Panc1 (cell line): ENCODE data around the gene SLC8A1. TPM values are rescaled to one million over a fixed set of nuclear protein-coding genes. Genes with fewer than 3 reads are reported as not detected.

Experiments
- ATAC-seq: fragments of 200-7000 bp; cut with Tn5 transposase; 2 replicates; pipeline ENCODE4 v1.9.1; 2020; ENCODE audit warnings: mild to moderate bottlenecking, moderate library complexity
- BruUV-seq: library from RNA; stranded (reverse); fragments of 400-500 nt; replicated peaks from 2 replicates; lab custom pipeline; 2021; lab: Mats Ljungman, UMichigan
- CTCF ChIA-PET: fragments of 300-600 bp; sonication (Branson Sonifier 250); formaldehyde crosslinking; loops from one replicate; lab custom pipeline; 2022; ENCODE audit warnings: antibody characterized with exemption; lab: Charles Lee
- POLR2A ChIA-PET: fragments of 300-600 bp; sonication (Branson Sonifier 250); formaldehyde crosslinking; loops from one replicate; lab custom pipeline; 2022; ENCODE audit warnings: antibody characterized with exemption; lab: Charles Lee
- DNase-seq: peaks from one replicate; pipeline ENCODE4 v3.0.0-alpha.2; 2010; ENCODE audit warnings: low read depth, low spot score
- H3K27ac ChIP-seq: 2 replicates; pipeline ENCODE4 v1.5.1; 2011; ENCODE audit warnings: mild to moderate bottlenecking, low read length, inconsistent platforms
- H3K27me3 ChIP-seq: fragments of 200-500 bp; sonication (Bioruptor generic); 2 replicates; pipeline ENCODE4 v1.6.0; 2014; ENCODE audit warnings: low read length, inconsistent platforms; ENCODE audit not compliant: control insufficient read depth, insufficient read depth
- H3K36me3 ChIP-seq: fragments of 200-500 bp; sonication (Bioruptor generic); 2 replicates; pipeline ENCODE4 v1.5.1; 2014; ENCODE audit warnings: inconsistent platforms, mild to moderate bottlenecking, low read length, moderate library complexity; ENCODE audit not compliant: control insufficient read depth, insufficient read depth
- H3K4me1 ChIP-seq: 2 replicates; pipeline ENCODE4 v1.5.1; 2011; ENCODE audit warnings: inconsistent platforms, mild to moderate bottlenecking, low read length, moderate library complexity; ENCODE audit not compliant: control insufficient read depth, insufficient read depth
- H3K4me3 ChIP-seq, 2 experiments: 2 replicates each; pipeline ENCODE4 v1.5.1; 2011 to 2012; ENCODE audit warnings: low read depth in 2 of 2, low read length in 2 of 2, mild to moderate bottlenecking in 2 of 2, inconsistent platforms in 1 of 2, moderate library complexity in 1 of 2
- H3K9me3 ChIP-seq: fragments of 200-500 bp; sonication (Bioruptor generic); 2 replicates; pipeline ENCODE4 v1.5.1; 2014; ENCODE audit warnings: low read depth, mild to moderate bottlenecking, inconsistent platforms, low read length, moderate library complexity; ENCODE audit not compliant: control insufficient read depth, insufficient read depth
- CTCF ChIP-seq: fragments of 450-650 bp; IDR thresholded peaks from 2 replicates; pipeline ENCODE4 v1.5.1; 2017; ENCODE audit warnings: mild to moderate bottlenecking
- POLR2AphosphoS5 ChIP-seq: IDR thresholded peaks from 2 replicates; pipeline ENCODE4 v1.6.1; 2012; ENCODE audit warnings: mild to moderate bottlenecking, low read depth, low read length, moderate library complexity
- REST ChIP-seq, 2 experiments: IDR thresholded peaks; 2 replicates each; pipeline ENCODE4 v1.6.1; 2011 to 2012; ENCODE audit warnings: low read depth in 2 of 2, control low read depth in 1 of 2, low read length in 1 of 2, mild to moderate bottlenecking in 1 of 2, moderate library complexity in 1 of 2; ENCODE audit not compliant: insufficient read depth in 1 of 2
- SIN3A ChIP-seq: IDR thresholded peaks from 2 replicates; pipeline ENCODE4 v1.6.1; 2012; ENCODE audit warnings: low read depth, mild to moderate bottlenecking, low read length, moderate library complexity, borderline replicate concordance; ENCODE audit not compliant: insufficient read depth
- TCF7L2 ChIP-seq: IDR thresholded peaks from 2 replicates; pipeline ENCODE4 v1.6.1; 2011; ENCODE audit warnings: mild to moderate bottlenecking, low read depth, low read length, inconsistent platforms
- in situ Hi-C: cut with HindIII; loops from 2 replicates; pipeline ENCODE4 v1.10.0; 2016; ENCODE audit warnings: low sequenced_read_pairs, low pct_unique_long_range_greater_than_20kb
- intact Hi-C: fragments of 100-400 bp; cut with micrococcal nuclease; formaldehyde crosslinking; loops from one replicate; pipeline ENCODE4 v1.10.0; 2022; ENCODE audit not compliant: unreplicated experiment
- total RNA-seq: library from RNA; stranded (reverse); gene quantifications from one replicate; pipeline ENCODE4 v1.2.1, GENCODE V29; 2021; ENCODE audit not compliant: unreplicated experiment

SLC8A1 gene
- total RNA-seq, 1 experiment from 2014 or later = 0.59 TPM

- Histone ChIP-seq H3K27ac (no peak overlapping the region), H3K27me3 (no peaks in the 10 kb centered on the region), H3K36me3 (no peaks in the 10 kb centered on the region), H3K4me1 (no peaks in the 10 kb centered on the region), H3K4me3 (no peak overlapping the region), H3K9me3 (no peaks in the 10 kb centered on the region)
- ATAC-seq = no peak
- in situ Hi-C loops (no loop called here), intact Hi-C loops (loop anchor here (5.0 kb wide), 1 partner anchor 1143 kb away; no protein-coding TSS in a partner anchor)
- ChIA-PET POLR2A (no interaction called here), CTCF (no interaction called here)
- DNase-seq = no peak
- TF ChIP-seq POLR2AphosphoS5 (no peak), TCF7L2 (no peak), SIN3A (no peak), REST (IDR thresholded peaks at IDR 0.05; ENCODE audit: insufficient read depth in 1 of 2, low read depth in 2 of 2, low read length in 1 of 2) (no peak), CTCF (no peak)
- BruUV-seq = no TSS peak
Observed at GRCh38 chr2:40144022-40144421, 307.9 kb downstream of the SLC8A1 start.

GRCh38 chr2:40138314-40138713, 313.6 kb downstream of the SLC8A1 start:
- Histone ChIP-seq H3K4me1 (no peaks in the 10 kb centered on the region), H3K27me3 (no peaks in the 10 kb centered on the region), H3K9me3 (no peaks in the 10 kb centered on the region), H3K4me3 (no peak overlapping the region), H3K36me3 (no peaks in the 10 kb centered on the region), H3K27ac (no peak overlapping the region)
- ATAC-seq = no peak
- intact Hi-C loops = no loop called here
- DNase-seq = no peak
- BruUV-seq = no TSS peak
- in situ Hi-C loops = no loop called here
- TF ChIP-seq POLR2AphosphoS5 = no peak
- TF ChIP-seq REST (IDR thresholded peaks at IDR 0.05; ENCODE audit: insufficient read depth in 1 of 2, low read depth in 2 of 2, low read length in 1 of 2) = no peak
- TF ChIP-seq SIN3A = no peak
- POLR2A ChIA-PET = no interaction called here
- CTCF ChIA-PET = no interaction called here
